Measurements from ENCODE around the gene TEP1. TPM values are rescaled to one million over a fixed set of nuclear protein-coding genes. Genes with fewer than 3 reads are reported as not detected.
"Not testable (repeated sequence)": the region's sequence is repeated elsewhere in the genome, so short reads cannot be mapped to it uniquely, and the experiment has no call there.

TEP1 gene
- polyA plus RNA-seq, 1 donor = 21.5 TPM

- DNase-seq = no peak
Measured at GRCh38 chr14:20388159-20388558, 25.1 kb downstream of the TEP1 start.

DNA sequence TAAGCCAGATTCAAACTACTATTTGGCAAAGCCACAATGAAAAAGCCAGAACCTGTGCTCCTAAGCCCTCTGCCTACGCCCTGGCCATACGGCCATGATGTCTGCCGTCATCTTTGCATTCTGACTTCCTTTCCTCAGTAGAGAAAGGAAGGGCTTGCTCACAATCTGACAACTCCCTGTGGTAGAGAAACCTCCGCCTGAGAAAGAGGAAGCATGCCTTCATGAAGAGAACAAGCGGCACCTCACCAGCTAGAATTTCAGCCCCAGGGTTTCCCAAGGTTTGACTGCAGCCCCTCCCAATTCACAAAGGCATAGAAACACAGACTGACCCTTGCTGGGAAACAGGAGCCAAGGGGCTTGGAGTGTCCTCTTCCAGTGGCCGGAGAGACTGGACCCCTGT, 25.7 kb downstream of the TEP1 start:
- no peak for DNase-seq

GRCh38 chr14:20386276-20386855, 26.9 kb downstream of the TEP1 start:
- no peak for DNase-seq

DNA sequence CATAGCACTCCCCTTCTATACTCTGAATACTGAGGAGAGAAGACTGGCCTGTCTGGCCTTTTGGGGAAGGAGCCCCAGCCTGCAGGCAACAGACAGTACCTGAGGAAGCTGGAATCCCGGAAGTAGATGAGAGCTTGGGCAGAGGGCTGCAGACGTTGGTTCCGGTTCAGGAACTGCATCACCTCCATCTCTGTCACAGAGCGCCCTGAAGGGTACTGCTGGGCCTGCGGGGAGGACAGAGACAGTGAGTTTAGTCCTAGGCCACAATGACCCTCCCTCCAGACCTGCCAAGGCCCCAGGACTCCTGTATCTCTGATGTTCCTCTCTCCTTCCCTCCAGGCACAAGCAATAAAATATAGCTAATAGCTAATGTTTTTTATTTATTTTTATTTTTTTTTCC, 28.4 kb downstream of the TEP1 start:
- DNase-seq = no peak

GRCh38 chr14:20384321-20384720, 29.0 kb downstream of the TEP1 start:
- DNase-seq = no peak

DNA sequence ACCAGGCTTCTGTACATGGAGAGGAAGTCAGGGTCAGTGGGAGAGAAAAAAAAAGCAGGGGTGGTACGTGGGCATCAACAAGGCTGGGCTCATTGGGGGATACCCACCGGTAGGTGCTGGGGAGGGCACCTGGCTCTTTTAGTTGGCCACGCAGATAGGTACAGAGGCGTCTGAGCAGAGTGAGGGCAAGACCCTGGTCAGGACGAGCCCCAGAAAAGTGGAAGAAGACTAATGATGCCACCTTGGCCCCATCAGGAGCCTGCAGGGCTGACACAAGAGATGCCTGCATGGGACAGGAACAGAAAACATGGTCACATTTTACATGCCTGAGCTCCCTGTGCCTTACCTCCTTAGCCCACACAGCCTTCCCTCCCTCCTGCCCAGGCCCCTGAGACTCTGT, 29.7 kb downstream of the TEP1 start:
- no peak for DNase-seq

DNA sequence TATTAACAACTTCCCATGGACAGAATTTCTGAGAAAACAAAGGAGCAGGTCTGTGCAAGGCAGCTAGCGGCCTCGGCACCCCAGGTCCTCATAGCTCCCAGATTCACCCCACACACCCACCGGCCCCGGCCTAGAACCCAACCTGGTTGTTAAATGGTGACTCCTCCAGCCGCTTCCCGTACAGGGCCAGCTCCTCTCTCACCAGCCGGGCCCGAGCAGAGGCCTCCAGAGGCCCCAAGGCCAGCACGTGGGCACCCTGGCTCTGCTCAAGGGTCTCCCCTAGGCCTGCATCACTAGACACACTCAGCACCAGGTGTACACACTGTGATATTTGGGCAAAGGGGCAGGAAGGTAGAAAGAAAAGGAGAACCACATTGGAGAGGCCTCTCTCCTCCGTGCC, 30.3 kb downstream of the TEP1 start:
- DNase-seq = no peak

- no peak for DNase-seq
Measured at GRCh38 chr14:20382526-20382925, 30.8 kb downstream of the TEP1 start.

GRCh38 chr14:20381341-20381740, 32.0 kb downstream of the TEP1 start:
- DNase-seq = no peak

DNA sequence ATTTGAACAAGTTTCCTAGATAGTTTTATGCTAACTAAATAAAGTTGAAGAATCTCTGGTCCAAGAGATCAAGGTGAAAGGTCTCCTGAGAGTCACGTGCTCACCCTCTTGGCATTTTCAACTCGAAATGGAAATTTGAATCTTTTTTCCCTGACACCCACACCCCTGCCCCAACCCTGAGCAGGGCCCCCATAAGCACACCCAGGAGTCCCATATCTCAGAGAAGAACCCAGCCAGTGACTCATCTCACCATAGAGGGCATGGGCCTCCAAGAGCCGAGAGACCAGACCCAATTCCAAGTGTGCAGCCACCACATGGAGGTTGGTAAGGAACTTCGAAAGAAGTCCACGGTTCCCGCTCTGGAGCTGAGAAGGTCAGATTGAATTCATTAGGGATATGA, 32.6 kb downstream of the TEP1 start:
- DNase-seq = no peak

DNA sequence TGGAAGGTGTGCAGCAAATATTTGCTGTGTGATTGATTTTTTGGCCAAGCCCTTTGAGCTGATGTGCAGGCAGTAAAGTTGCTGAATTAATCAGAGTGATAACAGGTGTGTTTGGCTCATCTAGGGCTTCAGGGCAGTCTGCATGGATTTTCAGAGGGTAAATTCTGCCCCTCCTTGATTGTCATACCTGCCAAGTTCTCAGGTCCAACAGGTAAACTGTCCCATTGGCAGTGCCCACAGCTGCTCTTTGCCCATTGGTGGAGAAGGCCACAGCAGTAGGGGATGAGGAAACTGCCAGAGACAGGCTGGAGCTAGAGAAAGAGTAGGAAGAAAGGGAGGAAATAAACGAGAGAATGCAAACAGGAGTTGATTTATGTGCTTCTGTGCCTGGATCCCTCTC, 33.6 kb downstream of the TEP1 start:
- no peak for DNase-seq

DNA sequence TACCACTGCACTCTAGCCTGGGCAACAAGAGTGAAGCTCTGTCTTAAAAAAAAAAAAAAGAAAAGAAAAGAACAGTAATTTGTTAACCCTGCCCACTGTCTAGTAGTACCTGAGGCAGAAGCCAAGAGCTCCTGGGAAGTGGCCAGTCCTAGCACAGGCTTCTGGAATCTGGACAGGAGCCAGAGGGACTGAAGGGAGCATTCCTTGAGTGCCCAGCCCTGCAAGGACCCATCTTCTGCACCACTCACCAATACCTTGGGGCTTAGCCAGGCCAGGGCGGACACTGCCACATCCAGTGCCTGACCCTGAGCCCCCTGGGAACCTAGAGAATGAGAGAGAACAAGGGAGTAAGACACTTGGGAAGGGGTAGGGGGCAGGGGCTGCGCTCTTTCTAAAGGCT, 36.1 kb downstream of the TEP1 start:
- DNase-seq = no peak

DNA sequence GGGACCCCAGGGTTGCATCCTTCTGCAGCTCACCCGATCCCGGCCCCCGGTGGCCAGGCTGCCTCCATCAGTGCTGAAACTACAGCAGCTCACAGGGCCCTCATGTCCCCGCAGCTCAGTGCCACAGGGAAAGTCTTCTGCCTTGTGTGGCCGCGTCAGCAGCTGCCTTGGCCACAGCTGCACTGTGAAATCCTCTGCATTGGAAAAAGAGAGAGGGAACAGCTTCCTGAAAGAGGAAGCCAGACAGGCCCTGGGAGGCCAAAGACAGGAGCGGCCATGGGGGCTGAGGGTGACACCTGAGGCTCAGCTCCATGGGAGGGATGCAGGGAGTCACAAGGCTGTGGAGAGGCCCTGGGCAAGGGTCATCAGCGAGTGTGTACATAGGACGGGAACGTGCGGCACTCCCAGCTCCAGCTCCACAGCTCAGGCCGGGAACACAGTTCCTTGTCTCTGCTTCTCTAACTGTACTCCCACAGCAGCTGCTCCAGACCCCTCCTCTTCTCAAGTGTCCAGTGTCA, 37.2 kb downstream of the TEP1 start:
- DNase-seq = peak; percentile 13

DNA sequence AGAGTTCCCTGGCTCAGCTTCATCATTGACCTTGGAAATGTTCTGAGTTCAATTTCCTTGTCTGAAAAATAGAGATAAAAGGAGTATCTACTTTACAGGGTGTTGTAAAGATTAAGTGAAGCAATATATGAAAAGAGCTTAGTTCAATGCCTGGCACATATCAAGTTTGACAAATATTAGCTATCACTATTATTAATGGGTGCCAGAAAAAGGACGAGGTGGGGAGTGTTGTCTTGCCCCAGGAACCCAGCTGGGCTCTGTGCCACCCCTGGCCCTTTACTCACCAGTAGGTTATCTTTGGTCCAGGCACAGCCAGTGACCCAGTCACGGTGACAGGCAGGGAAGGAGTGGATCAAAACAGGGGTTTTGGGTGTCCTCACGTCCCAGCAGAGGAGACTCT, 37.8 kb downstream of the TEP1 start:
- no peak for DNase-seq

DNA sequence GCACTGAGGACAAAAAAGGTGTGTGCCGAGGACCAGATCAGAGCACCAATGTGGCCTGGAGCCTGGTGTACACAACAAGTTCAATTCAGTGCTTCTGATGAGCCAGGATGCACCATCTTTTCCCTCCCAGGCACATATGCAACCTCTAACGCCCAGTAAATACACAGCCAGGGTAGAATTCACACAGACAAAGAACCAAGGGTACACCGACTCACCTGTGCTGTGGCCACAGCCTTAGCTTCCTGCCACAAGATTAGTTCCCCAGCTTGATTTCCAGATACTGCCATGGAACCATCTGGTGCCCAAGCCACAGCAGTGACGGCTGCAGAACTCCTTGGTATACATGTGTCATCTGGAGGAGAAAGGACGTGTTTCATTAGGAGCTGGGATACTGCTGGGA, 40.5 kb downstream of the TEP1 start:
- no peak for DNase-seq

DNA sequence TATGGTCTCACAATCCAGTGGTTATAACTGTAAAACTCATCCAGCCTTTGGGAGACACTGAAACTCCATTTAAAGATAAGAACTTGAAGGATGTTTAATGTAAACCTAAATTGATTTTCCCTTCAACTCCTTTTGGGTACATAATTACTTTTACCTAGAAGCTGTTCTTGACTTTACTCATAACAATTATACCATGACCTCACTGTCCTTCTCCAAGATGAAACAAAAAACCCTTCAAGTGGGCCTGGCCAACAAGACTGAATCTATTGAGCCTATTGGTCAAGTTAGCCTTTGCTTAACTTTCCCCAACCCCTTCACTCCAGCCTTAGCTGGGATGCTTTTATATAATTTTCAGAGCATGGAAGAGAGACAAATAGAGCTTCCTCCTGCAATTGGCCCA, 47.4 kb downstream of the TEP1 start:
- DNase-seq = no peak

DNA sequence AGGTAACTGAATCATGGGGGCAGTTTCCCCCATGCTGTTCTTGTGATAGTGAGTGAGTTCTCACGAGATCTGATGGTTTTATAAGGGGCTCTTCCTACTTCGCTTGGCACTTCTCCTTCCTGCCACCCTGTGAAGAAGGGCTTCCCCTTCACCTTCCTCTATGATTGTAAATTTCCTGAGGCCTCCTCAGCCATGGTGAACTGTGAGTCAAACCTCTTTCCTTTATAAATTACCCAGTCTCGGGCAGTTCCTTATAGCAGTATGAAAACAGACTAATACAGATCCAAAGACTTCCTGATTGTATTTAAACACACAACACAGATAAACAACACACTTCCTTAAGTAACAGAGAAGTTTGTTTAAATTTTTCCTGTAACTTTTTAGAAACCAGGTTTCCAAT, 54.8 kb downstream of the TEP1 start:
- not testable (repeated sequence) for DNase-seq

GRCh38 chr14:20356422-20356821, 56.9 kb downstream of the TEP1 start:
- no peak for DNase-seq

DNA sequence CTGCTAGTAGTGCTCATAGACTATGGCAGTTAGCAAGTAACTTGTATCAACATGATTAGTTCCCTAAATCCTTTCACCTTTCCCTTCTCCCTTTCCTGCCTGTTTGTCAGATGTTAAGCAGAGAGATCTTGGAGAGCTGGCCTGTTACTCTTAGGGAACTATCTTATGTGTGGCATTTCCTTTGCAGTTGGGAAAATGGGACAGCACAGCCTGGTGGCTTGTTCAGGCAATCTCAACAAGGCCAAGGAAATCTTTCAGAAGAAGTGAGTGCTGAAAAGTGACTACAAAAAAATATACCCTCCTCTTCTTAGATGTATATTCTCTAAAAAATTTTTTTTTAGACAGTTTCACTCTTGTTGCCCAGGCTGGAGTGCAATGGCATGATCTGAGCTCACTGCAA, 62.4 kb downstream of the TEP1 start:
- no peak for DNase-seq

- no peak for DNase-seq
Measured at GRCh38 chr14:20350282-20350681, 63.0 kb downstream of the TEP1 start.

- no peak for DNase-seq
Measured at GRCh38 chr14:20347747-20348146, 65.6 kb downstream of the TEP1 start.

DNA sequence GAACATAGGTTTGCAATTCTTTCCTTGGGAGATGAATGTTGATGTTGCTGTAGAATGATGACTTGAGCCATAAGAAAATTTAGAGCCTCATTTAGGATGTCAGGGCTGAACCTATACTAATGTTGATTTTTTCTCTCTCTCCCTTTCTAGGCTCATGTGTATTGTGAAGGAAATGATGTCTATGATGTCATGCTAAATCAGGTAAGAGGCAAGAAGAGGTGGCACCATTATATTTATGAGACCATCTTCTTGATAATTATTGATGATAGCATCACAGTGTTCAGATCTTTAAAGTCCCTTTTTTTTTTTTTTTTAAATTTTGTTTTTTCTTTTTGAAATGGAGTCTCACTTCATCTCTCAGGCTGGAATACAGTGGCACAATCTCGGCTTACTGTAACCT, 66.6 kb downstream of the TEP1 start:
- DNase-seq = no peak

- DNase-seq = no peak
Measured at GRCh38 chr14:20345366-20345765, 67.9 kb downstream of the TEP1 start.

DNA sequence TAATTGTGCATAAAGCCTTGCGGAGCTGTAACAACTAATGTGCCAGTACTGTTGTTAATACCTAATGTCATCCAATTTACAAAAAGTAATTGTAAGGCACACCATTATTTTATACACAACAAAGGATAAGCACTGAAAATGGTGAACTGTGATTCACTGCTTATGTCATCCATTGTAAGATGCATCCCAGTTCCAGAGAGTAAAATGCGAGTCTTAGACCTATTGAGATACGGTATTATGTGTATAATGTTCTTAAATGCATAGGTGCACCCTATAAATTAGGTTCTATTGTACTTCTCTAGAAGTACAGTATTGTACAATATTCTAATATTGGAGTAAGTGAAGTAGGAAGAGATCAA, 69.5 kb downstream of the TEP1 start:
- DNase-seq = peak; percentile 46

Data from left kidney (tissue), 2 donors.